NOMO-1 treated with dmso at 0.1 percent for 144 hours (cell line): ENCODE data around the gene SLFN12.
A peak's percentile ranks its signal among the peaks of the same experiment; 100 is the strongest.
"Not testable (repeated sequence)": the region's sequence is repeated elsewhere in the genome, so short reads cannot be mapped to it uniquely, and the experiment has no call there.

Experiments used
- DNase-seq: peaks from one replicate; lab custom pipeline; 2025; ENCODE audit not compliant: unreplicated experiment; lab: John Stamatoyannopoulos, UW

SLFN12 gene

GRCh38 chr17:35414247-35414646 lies 18.1 kb downstream of the SLFN12 start:
- no peak for DNase-seq

- DNase-seq = no peak
Observed at GRCh38 chr17:35407531-35407930, 24.8 kb downstream of the SLFN12 start.

- no peak for DNase-seq
Observed at GRCh38 chr17:35406568-35406967, 25.7 kb downstream of the SLFN12 start.

- no peak for DNase-seq
Observed at GRCh38 chr17:35404360-35404759, 27.9 kb downstream of the SLFN12 start.

- not testable (repeated sequence) for DNase-seq
Observed at GRCh38 chr17:35393783-35394182, 38.5 kb downstream of the SLFN12 start.

- DNase-seq = peak; percentile 63
Observed at GRCh38 chr17:35390663-35391062, 41.6 kb downstream of the SLFN12 start.

- no peak for DNase-seq
Observed at GRCh38 chr17:35390156-35390555, 42.1 kb downstream of the SLFN12 start.

GRCh38 chr17:35387496-35387895 lies 44.8 kb downstream of the SLFN12 start:
- no peak for DNase-seq

- DNase-seq = no peak
Observed at GRCh38 chr17:35377706-35378105, 54.6 kb downstream of the SLFN12 start.

GRCh38 chr17:35377068-35377467 lies 55.2 kb downstream of the SLFN12 start:
- no peak for DNase-seq

- no peak for DNase-seq
Observed at GRCh38 chr17:35376245-35376644, 56.1 kb downstream of the SLFN12 start.

GRCh38 chr17:35374766-35375344 lies 57.4 kb downstream of the SLFN12 start:
- no peak for DNase-seq

GRCh38 chr17:35373984-35374765 lies 58.1 kb downstream of the SLFN12 start:
- DNase-seq = peak; percentile 42

- peak; percentile 71 for DNase-seq
Observed at GRCh38 chr17:35373534-35373983, 58.7 kb downstream of the SLFN12 start, which contains the start of gene SLFN11. SLFN11 (minus strand) TSS chr17:35373621; CDS start chr17:35363807, 9,814 bp downstream.

- peak; percentile 33 for DNase-seq
Observed at GRCh38 chr17:35372846-35373533, 59.3 kb downstream of the SLFN12 start.

GRCh38 chr17:35371934-35372333 lies 60.4 kb downstream of the SLFN12 start:
- DNase-seq = no peak

- DNase-seq = peak; percentile 98
Observed at GRCh38 chr17:35368081-35368830, 64.0 kb downstream of the SLFN12 start.

GRCh38 chr17:35361027-35361426 lies 71.3 kb downstream of the SLFN12 start:
- no peak for DNase-seq
